ENCODE measurements around the gene FBN1. TPM values are rescaled to one million over a fixed set of nuclear protein-coding genes. Genes with fewer than 3 reads are reported as not detected.
A peak's percentile ranks its signal among the peaks of the same experiment; 100 is the strongest.

The FBN1 gene
- total RNA-seq, 4 donors from 2014 or later, result 153 to 266 (median 203) TPM

DNA sequence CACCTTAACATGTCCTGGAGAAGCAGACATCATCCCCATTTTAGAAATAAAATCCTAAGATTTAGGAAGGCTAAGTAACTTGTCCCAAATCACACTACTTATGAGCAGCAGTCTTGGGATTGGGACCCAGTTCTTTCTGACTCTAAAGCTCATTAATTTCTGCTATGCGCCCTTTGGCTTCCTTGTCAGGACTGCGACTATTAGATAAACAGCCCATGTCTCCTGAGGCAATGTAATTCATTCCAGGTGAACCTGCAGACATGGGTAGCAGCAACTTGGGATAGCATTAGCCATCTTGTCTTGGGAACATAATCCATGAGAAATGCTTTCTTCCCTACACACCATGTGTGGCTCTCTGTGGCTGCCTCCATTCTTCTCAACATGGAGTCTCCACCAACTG is 32.3 kb upstream of the FBN1 start:
- H3K27ac ChIP-seq, result no peak overlapping the region
- H3K36me3 ChIP-seq, result no peaks in the 10 kb centered on the region
- WGBS, 2 donors (ENCODE audit: low coverage in 1 of 2), result 71 to 80% methylated on average over 1 to 2 of the region's 2 CpGs
- no peak overlapping the region for H3K4me3 ChIP-seq
- no peak for ATAC-seq
- no peaks in the 10 kb centered on the region for H3K27me3 ChIP-seq
- no peak for TF ChIP-seq EP300 (IDR thresholded peaks at IDR 0.05)
- no peak for TF ChIP-seq POLR2AphosphoS5 (IDR thresholded peaks at IDR 0.05)
- no peak for TF ChIP-seq POLR2A (IDR thresholded peaks at IDR 0.05)
- TF ChIP-seq, protein P1, sequence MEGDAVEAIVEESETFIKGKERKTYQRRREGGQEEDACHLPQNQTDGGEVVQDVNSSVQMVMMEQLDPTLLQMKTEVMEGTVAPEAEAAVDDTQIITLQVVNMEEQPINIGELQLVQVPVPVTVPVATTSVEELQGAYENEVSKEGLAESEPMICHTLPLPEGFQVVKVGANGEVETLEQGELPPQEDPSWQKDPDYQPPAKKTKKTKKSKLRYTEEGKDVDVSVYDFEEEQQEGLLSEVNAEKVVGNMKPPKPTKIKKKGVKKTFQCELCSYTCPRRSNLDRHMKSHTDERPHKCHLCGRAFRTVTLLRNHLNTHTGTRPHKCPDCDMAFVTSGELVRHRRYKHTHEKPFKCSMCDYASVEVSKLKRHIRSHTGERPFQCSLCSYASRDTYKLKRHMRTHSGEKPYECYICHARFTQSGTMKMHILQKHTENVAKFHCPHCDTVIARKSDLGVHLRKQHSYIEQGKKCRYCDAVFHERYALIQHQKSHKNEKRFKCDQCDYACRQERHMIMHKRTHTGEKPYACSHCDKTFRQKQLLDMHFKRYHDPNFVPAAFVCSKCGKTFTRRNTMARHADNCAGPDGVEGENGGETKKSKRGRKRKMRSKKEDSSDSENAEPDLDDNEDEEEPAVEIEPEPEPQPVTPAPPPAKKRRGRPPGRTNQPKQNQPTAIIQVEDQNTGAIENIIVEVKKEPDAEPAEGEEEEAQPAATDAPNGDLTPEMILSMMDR (IDR thresholded peaks at IDR 0.05), result no peak
- no peaks in the 10 kb centered on the region for H3K9me3 ChIP-seq
- H3K4me1 ChIP-seq, result no peaks in the 10 kb centered on the region

DNA sequence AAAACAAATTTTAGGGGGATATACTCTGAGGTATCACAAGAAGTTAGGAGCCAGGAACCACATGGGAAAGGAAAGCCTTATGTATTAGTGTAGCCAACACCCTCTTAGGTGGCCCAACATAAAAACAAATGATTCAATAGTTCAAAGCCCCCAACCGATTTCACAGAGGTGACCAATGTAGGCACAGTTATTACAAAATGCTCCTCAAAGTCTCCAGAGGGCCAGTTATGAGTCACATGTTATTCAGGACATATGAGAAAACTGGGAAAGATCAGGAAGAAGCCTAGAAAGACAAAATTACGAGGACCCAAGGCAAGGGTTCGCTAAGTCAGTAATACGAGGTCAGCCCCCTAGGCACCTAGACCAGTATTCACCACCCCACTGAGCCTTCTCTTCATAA is 29.9 kb upstream of the FBN1 start:
- TF ChIP-seq, protein P1 (IDR thresholded peaks at IDR 0.05), result no peak
- TF ChIP-seq POLR2AphosphoS5 (IDR thresholded peaks at IDR 0.05), result no peak
- no peak for TF ChIP-seq EP300 (IDR thresholded peaks at IDR 0.05)
- no peak for TF ChIP-seq POLR2A (IDR thresholded peaks at IDR 0.05)
- 89 to 97% methylated on average over 4 of the region's 4 CpGs for WGBS, 2 donors (ENCODE audit: low coverage in 1 of 2)
- H3K4me1 ChIP-seq, result no peaks in the 10 kb centered on the region
- no peak for ATAC-seq
- H3K27me3 ChIP-seq, result no peaks in the 10 kb centered on the region
- no peak overlapping the region for H3K27ac ChIP-seq
- H3K36me3 ChIP-seq, result no peaks in the 10 kb centered on the region
- H3K4me3 ChIP-seq, result no peak overlapping the region
- H3K9me3 ChIP-seq, result no peaks in the 10 kb centered on the region

DNA sequence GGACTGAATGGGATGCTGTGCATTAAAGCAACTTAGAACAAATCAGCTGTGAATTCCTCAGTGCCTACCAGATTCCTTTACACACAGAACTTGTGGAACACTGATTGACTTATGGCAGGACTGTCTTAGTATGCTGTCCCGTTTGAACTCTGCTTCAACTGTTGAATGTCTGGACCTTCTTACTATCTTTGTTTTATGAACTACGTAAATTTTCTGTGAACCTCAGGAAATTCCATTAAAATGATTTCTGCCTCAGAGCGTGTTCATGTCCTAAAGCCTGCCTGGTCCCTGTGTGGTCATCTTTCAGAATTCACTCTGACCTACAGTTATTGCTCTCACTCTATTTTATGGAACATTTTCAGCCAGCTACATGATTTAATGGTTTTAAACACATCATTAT is 29.4 kb upstream of the FBN1 start:
- 53 to 87% methylated on average over 3 of the region's 3 CpGs for WGBS, 2 donors (ENCODE audit: low coverage in 1 of 2)
- no peak for ATAC-seq
- TF ChIP-seq POLR2A (IDR thresholded peaks at IDR 0.05), result no peak
- TF ChIP-seq, protein P1 (IDR thresholded peaks at IDR 0.05), result no peak
- no peak for TF ChIP-seq POLR2AphosphoS5 (IDR thresholded peaks at IDR 0.05)
- no peak for TF ChIP-seq EP300 (IDR thresholded peaks at IDR 0.05)
- no peaks in the 10 kb centered on the region for H3K36me3 ChIP-seq
- H3K27me3 ChIP-seq, result no peaks in the 10 kb centered on the region
- H3K4me1 ChIP-seq, result no peaks in the 10 kb centered on the region
- H3K27ac ChIP-seq, result no peak overlapping the region
- no peaks in the 10 kb centered on the region for H3K9me3 ChIP-seq
- no peak overlapping the region for H3K4me3 ChIP-seq

DNA sequence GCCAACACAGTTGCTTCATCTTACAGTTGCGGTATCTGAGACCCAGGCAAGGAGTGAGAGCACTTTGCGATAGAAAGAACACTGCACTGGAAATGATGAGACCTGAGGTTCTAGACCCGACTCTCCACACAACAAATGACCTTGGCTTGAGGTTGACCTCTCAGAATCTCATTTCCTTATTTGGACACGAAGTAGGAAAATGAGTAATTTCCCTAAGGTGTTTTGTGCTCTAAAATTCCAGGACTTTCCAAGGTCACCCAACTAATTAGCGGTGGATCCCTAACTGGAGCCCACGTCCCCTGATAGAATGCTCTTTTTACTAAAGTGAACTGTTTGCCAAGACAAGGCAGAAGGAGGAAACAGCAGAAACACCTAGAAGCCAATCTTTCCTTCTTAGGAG is 26.7 kb upstream of the FBN1 start:
- Histone ChIP-seq H3K4me3 (no peak overlapping the region), H3K27me3 (no peaks in the 10 kb centered on the region), H3K36me3 (no peaks in the 10 kb centered on the region), H3K27ac (peak overlapping the region in 3 of 4 donors; percentile 21 to 55 (median 44)), H3K9me3 (no peaks in the 10 kb centered on the region), H3K4me1 (no peaks in the 10 kb centered on the region)
- TF ChIP-seq, protein P1 (IDR thresholded peaks at IDR 0.05), result no peak
- no peak for TF ChIP-seq EP300 (IDR thresholded peaks at IDR 0.05)
- TF ChIP-seq POLR2A (IDR thresholded peaks at IDR 0.05), result no peak
- no peak for TF ChIP-seq POLR2AphosphoS5 (IDR thresholded peaks at IDR 0.05)
- WGBS, 2 donors (ENCODE audit: low coverage in 1 of 2), result 79 to 87% methylated on average over 2 to 6 of the region's 6 CpGs
- ATAC-seq, result no peak

DNA sequence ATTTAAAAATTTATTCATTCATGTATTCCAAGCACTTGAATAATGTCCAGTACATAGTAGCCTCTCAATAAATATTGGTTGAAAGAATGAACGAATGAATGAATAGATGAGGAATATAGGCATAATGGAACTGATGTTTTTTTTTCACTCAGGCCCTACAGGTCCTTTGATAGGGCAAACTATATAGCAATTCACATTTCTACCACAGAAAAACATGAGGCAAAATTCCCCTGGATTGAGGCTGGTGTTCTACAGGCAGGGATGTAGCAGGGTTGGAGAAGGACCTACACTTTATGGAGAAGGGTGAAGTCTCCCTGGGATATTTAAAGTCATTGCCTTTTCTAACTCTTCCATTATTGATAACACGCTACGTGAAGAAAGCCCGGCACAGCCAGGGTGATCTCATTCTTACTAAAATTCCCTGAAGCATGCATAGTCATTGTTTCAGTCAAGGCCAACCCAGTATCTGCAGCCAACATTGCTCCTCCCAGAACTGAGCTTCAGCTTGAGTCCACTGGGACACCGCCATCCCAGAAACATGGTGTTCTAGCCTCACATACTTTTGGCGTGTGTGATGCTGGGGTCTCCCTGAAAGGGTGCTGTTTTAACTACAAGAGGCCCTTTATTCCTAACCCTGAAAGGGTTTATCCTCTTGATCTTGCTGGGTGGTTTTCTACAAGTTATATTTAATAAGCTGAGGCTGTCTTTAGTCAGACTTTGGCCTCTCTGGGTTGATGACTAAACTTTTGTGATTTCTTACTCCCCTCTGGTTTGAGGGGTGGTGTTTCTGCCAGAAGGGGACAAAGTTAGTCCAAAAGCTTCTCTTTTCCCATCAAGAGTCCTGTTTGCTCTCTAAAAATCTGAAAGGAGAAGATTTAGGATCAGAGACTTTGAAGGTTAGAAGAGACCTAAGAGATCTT is 25.9 kb upstream of the FBN1 start:
- TF ChIP-seq EP300 (IDR thresholded peaks at IDR 0.05) (no peak), POLR2A (IDR thresholded peaks at IDR 0.05) (no peak), POLR2AphosphoS5 (IDR thresholded peaks at IDR 0.05) (no peak)
- TF ChIP-seq, protein P1 (IDR thresholded peaks at IDR 0.05), result no peak
- Histone ChIP-seq H3K4me1 (no peaks in the 10 kb centered on the region), H3K9me3 (no peaks in the 10 kb centered on the region), H3K27me3 (no peaks in the 10 kb centered on the region), H3K4me3 (no peak overlapping the region), H3K36me3 (no peaks in the 10 kb centered on the region), H3K27ac (peak overlapping the region in 3 of 4 donors; percentile 21 to 55 (median 44))
- peak; percentile 90 for ATAC-seq
- WGBS, 2 donors (ENCODE audit: low coverage in 1 of 2), result 42 to 81% methylated on average over 4 to 5 of the region's 6 CpGs
